HG03280 (cell line): ENCODE measurements around the gene HK3.

Experiments
- ATAC-seq: cut with Tn5 transposase; IDR thresholded peaks from one replicate; pipeline ENCODE4 v1.9.1; 2021; ENCODE audit warnings: mild to moderate bottlenecking, moderate library complexity; ENCODE audit not compliant: unreplicated experiment

HK3 gene

GRCh38 chr5:176902102-176902814 lies 3.1 kb upstream of the HK3 start:
- ATAC-seq, result no peak

GRCh38 chr5:176901260-176902101 lies 2.3 kb upstream of the HK3 start:
- no peak for ATAC-seq

GRCh38 chr5:176900780-176901204 lies 1.6 kb upstream of the HK3 start:
- ATAC-seq, result no peak

- no peak for ATAC-seq
Measured at GRCh38 chr5:176899946-176900779, 1.0 kb upstream of the HK3 start.

- no peak for ATAC-seq
Measured at GRCh38 chr5:176897263-176897662, 1.9 kb downstream of the HK3 start.

- no peak for ATAC-seq
Measured at GRCh38 chr5:176895831-176896230, 3.3 kb downstream of the HK3 start.

- no peak for ATAC-seq
Measured at GRCh38 chr5:176894298-176894697, 4.8 kb downstream of the HK3 start.

GRCh38 chr5:176892663-176893062 lies 6.5 kb downstream of the HK3 start:
- no peak for ATAC-seq

GRCh38 chr5:176891331-176891958 lies 7.7 kb downstream of the HK3 start:
- ATAC-seq, result no peak

GRCh38 chr5:176890455-176891330 lies 8.5 kb downstream of the HK3 start:
- ATAC-seq, result no peak

- no peak for ATAC-seq
Measured at GRCh38 chr5:176889321-176890280, 9.5 kb downstream of the HK3 start.

GRCh38 chr5:176888865-176889165 lies 10.3 kb downstream of the HK3 start:
- ATAC-seq, result no peak

GRCh38 chr5:176888016-176888864 lies 10.9 kb downstream of the HK3 start:
- no peak for ATAC-seq

- ATAC-seq, result no peak
Measured at GRCh38 chr5:176887252-176887849, 11.8 kb downstream of the HK3 start.

GRCh38 chr5:176886336-176887251 lies 12.6 kb downstream of the HK3 start:
- ATAC-seq, result no peak

- no peak for ATAC-seq
Measured at GRCh38 chr5:176884571-176884890, 14.6 kb downstream of the HK3 start.
